ENCODE data around the gene ETV5. TPM values are rescaled to one million over a fixed set of nuclear protein-coding genes. Genes with fewer than 3 reads are reported as not detected.

The ETV5 gene
- total RNA-seq, 1 donor = 54.8 TPM

GRCh38 chr3:186096290-186096689 lies 12.6 kb downstream of the ETV5 start:
- no peak for DNase-seq (ENCODE audit: low read depth)
- no peak for TF ChIP-seq CTCF (IDR thresholded peaks at IDR 0.05; ENCODE audit: insufficient read depth, low read depth, low read length)
- H3K4me3 ChIP-seq (ENCODE audit: low read depth, low read length) = no peak overlapping the region

GRCh38 chr3:186095561-186096081 lies 13.3 kb downstream of the ETV5 start:
- no peak overlapping the region for H3K4me3 ChIP-seq (ENCODE audit: low read depth, low read length)
- no peak for TF ChIP-seq CTCF (IDR thresholded peaks at IDR 0.05; ENCODE audit: insufficient read depth, low read depth, low read length)
- DNase-seq (ENCODE audit: low read depth) = no peak

GRCh38 chr3:186094696-186095425 lies 14.0 kb downstream of the ETV5 start:
- no peak for DNase-seq (ENCODE audit: low read depth)
- TF ChIP-seq CTCF (IDR thresholded peaks at IDR 0.05; ENCODE audit: insufficient read depth, low read depth, low read length) = no peak
- H3K4me3 ChIP-seq (ENCODE audit: low read depth, low read length) = no peak overlapping the region

GRCh38 chr3:186094271-186094670 lies 14.6 kb downstream of the ETV5 start:
- TF ChIP-seq CTCF (IDR thresholded peaks at IDR 0.05; ENCODE audit: insufficient read depth, low read depth, low read length) = no peak
- H3K4me3 ChIP-seq (ENCODE audit: low read depth, low read length) = no peak overlapping the region
- DNase-seq (ENCODE audit: low read depth) = no peak

GRCh38 chr3:186093271-186093900 lies 15.5 kb downstream of the ETV5 start:
- H3K4me3 ChIP-seq (ENCODE audit: low read depth, low read length) = no peak overlapping the region
- DNase-seq (ENCODE audit: low read depth) = no peak
- TF ChIP-seq CTCF (IDR thresholded peaks at IDR 0.05; ENCODE audit: insufficient read depth, low read depth, low read length) = peak; percentile 21

- H3K4me3 ChIP-seq (ENCODE audit: low read depth, low read length) = no peak overlapping the region
- TF ChIP-seq CTCF (IDR thresholded peaks at IDR 0.05; ENCODE audit: insufficient read depth, low read depth, low read length) = no peak
- DNase-seq (ENCODE audit: low read depth) = no peak
Observed at GRCh38 chr3:186092360-186093070, 16.4 kb downstream of the ETV5 start.

Measured in fibroblast of villous mesenchyme (primary cell).